ENCODE measurements around the gene BMP6. TPM values are rescaled to one million over a fixed set of nuclear protein-coding genes. Genes with fewer than 3 reads are reported as not detected.
"Not testable (repeated sequence)": the region's sequence is repeated elsewhere in the genome, so short reads cannot be mapped to it uniquely, and the experiment has no call there.

BMP6 gene
- total and polyA plus RNA-seq, 8 donors: 2.3 to 18.7 (median 3.7) TPM

DNA sequence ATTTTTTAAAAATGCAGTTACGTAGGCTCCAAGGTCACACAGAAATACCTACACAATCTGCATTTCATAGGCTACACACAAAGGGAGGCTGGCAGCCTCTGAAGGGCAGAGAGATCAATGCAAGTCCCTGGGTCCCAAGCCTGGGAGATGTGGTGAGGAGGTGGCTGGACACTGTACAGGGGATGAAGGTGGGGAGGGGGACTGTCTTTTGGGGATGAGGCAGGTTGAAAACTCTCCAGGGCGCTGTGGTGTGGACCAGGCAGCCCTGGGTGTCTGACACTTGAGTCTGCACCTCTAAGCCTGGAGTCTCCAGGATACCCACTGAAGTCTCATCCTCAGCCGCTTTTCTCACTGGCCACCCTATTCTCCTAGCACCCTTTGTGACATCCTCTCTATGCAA is 160.2 kb downstream of the BMP6 start:
- H3K9me3 ChIP-seq: no peaks in the 10 kb centered on the region
- no peak overlapping the region for H3K4me3 ChIP-seq
- no peaks in the 10 kb centered on the region for H3K4me1 ChIP-seq
- TF ChIP-seq, protein P1, sequence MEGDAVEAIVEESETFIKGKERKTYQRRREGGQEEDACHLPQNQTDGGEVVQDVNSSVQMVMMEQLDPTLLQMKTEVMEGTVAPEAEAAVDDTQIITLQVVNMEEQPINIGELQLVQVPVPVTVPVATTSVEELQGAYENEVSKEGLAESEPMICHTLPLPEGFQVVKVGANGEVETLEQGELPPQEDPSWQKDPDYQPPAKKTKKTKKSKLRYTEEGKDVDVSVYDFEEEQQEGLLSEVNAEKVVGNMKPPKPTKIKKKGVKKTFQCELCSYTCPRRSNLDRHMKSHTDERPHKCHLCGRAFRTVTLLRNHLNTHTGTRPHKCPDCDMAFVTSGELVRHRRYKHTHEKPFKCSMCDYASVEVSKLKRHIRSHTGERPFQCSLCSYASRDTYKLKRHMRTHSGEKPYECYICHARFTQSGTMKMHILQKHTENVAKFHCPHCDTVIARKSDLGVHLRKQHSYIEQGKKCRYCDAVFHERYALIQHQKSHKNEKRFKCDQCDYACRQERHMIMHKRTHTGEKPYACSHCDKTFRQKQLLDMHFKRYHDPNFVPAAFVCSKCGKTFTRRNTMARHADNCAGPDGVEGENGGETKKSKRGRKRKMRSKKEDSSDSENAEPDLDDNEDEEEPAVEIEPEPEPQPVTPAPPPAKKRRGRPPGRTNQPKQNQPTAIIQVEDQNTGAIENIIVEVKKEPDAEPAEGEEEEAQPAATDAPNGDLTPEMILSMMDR (IDR thresholded peaks at IDR 0.05): no peak
- DNase-seq (no peak), ATAC-seq (no peak)
- H3K27ac ChIP-seq: no peak overlapping the region
- peaks cover 0 to 100% of the 10 kb centered on the region in 2 donors for H3K36me3 ChIP-seq
- H3K27me3 ChIP-seq: no peaks in the 10 kb centered on the region
- intact Hi-C loops (cut with DNase I): no loop called here

DNA sequence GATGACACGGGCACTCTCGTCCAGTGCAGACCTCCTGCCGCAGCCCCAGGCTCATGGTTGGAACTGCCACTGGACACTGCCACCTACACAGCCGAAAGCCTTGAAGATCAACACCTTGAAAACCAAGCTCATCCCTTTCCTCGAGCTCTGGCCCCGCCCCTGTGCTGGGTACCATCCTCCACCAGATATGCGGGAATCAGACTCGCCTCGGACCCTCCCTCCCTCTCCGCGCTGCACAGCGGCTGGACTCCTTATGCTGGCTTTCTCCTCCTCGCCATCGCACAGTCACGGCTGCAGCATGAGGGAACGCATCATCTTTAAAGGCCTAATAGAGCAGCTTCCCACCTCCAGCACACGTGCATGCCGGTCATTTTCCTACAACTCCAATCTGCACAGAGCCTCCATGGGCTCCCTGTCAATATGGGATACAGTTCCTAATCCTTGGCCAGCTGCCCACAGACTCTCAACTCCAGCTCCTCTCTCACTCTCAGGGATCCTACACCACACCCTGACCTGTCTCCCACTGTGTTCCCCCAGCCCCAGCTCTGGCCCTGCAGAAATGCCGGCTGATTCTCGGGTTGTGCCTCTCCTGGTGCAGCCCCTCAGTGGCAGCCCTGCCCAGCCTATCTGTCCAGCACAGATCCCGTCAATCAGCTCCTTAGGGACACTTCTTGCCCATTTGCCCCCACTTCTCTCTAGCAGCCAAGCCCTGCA is 161.5 kb downstream of the BMP6 start:
- DNase-seq: no peak
- Histone ChIP-seq H3K36me3 (peaks cover 0 to 100% of the 10 kb centered on the region in 2 donors), H3K9me3 (no peaks in the 10 kb centered on the region), H3K4me3 (no peak overlapping the region), H3K27ac (no peak overlapping the region), H3K4me1 (no peaks in the 10 kb centered on the region), H3K27me3 (no peaks in the 10 kb centered on the region)
- TF ChIP-seq, protein P1 (IDR thresholded peaks at IDR 0.05): no peak
- intact Hi-C loops (cut with DNase I): no loop called here
- no peak for ATAC-seq

DNA sequence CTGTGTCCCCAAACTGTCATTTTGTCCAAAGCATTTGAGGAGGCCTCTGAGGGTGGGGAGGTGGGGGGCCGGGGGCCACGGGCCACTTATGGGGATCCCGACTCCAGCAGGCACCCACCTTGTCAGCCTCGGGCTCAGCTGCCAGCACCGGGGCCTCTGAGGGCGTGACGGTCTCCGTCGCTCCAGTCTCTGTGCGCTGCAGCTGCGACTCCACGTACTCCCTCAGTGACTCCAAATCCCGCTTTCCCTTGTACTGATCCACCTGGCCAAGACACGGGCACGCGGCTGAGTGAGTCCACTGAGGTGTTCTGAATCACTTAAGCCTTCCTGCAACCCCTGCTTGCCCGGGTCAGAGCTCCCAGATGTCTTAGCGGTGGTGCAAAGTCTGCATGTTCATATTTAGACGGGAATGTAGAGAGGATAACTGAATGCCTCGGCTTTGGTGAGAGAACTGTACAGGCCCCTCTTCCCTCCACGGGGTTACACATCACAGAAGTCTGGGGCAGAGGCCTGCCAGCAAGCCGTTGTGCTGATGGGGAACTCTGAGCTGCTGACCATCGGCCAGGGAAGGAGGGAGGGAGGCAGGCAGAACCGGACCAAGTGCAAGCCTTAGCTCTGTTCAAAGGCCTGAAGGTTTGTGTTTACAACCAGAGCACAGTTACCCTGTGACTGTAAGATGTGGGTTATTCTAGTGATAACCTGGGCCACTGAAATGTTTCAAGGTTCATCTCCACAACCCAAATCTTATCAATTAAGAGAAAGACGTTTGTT is 162.9 kb downstream of the BMP6 start:
- peaks cover 0 to 100% of the 10 kb centered on the region in 2 donors for H3K36me3 ChIP-seq
- ATAC-seq (no peak), DNase-seq (no peak)
- H3K4me3 ChIP-seq: no peak overlapping the region
- no peaks in the 10 kb centered on the region for H3K4me1 ChIP-seq
- intact Hi-C loops (cut with DNase I): no loop called here
- TF ChIP-seq, protein P1 (IDR thresholded peaks at IDR 0.05): no peak
- H3K27me3 ChIP-seq: no peaks in the 10 kb centered on the region
- H3K27ac ChIP-seq: no peak overlapping the region
- H3K9me3 ChIP-seq: no peaks in the 10 kb centered on the region

DNA sequence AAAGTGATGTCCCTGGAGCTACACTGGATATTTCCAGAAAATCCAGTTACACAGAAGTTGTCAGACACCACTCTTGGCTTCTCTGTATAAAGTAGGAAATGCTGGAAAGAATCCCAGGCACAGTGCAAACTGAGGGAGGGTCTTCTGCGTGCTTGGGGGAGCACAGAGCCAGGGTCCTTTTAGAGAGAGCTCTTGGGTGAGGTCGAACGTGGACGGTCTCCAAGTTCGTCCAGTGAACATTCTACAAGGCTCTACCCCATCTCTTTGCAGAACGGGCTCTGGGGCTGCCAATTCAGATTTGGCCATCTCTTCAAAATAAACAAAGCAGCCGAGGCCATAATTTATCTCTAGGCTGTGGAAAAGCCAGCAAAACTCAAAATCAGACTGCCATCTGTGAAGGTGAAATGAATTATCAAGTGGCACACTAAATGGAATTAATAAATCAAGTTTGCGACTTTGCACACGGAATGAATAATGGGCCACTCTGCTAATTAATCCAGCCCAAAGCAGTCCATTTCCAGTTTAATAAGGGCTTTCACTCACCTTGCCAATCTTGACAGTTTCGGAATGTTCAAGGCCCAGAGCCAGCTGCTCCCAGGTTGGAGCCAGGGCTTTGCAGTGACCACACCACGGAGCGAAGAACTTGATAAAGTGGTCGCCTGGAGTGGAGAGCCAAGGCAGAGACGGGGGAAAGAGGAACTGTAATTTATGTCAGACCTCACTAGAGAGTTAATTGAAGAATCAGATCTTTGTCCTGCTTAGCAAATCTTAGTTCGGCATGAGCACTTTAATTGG is 165.4 kb downstream of the BMP6 start:
- Histone ChIP-seq H3K9me3 (no peaks in the 10 kb centered on the region), H3K4me1 (no peaks in the 10 kb centered on the region), H3K27ac (no peak overlapping the region), H3K36me3 (peaks cover 0 to 100% of the 10 kb centered on the region in 2 donors), H3K4me3 (no peak overlapping the region), H3K27me3 (no peaks in the 10 kb centered on the region)
- TF ChIP-seq, protein P1 (IDR thresholded peaks at IDR 0.05): no peak
- ATAC-seq (no peak), DNase-seq (no peak)
- intact Hi-C loops (cut with DNase I): no loop called here

DNA sequence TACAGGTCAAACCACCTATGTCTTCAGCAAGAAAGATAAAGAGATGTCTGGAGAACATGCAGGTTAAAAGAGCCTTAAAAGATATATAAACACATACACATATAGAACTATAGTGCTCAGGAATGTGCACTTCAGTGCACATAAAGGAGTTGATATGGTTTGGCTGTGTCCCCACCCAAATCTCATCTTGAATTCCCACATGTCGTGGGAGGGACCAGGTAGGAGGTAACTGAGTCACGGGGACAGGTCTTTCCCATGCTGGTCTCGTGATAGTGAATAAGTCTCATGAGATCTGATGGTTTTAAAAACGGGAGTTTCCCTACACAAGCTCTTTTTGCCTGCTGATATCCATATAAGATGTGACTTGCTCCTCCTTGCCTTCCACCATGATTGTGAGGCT is 166.5 kb downstream of the BMP6 start:
- H3K27me3 ChIP-seq; DNase-seq; H3K9me3 ChIP-seq; ATAC-seq; H3K27ac ChIP-seq; H3K4me1 ChIP-seq; H3K4me3 ChIP-seq; intact Hi-C loops (cut with DNase I): not testable (repeated sequence)
- peaks cover 0 to 100% of the 10 kb centered on the region in 2 donors for H3K36me3 ChIP-seq

Data from left lung (tissue), 10 donors.